GM19438 (cell line): ENCODE measurements around the gene CAMLG.

Experiments
- ATAC-seq: cut with Tn5 transposase; IDR thresholded peaks from one replicate; pipeline ENCODE4 v1.9.1; 2021; ENCODE audit warnings: low read depth; ENCODE audit not compliant: unreplicated experiment

Gene CAMLG

DNA sequence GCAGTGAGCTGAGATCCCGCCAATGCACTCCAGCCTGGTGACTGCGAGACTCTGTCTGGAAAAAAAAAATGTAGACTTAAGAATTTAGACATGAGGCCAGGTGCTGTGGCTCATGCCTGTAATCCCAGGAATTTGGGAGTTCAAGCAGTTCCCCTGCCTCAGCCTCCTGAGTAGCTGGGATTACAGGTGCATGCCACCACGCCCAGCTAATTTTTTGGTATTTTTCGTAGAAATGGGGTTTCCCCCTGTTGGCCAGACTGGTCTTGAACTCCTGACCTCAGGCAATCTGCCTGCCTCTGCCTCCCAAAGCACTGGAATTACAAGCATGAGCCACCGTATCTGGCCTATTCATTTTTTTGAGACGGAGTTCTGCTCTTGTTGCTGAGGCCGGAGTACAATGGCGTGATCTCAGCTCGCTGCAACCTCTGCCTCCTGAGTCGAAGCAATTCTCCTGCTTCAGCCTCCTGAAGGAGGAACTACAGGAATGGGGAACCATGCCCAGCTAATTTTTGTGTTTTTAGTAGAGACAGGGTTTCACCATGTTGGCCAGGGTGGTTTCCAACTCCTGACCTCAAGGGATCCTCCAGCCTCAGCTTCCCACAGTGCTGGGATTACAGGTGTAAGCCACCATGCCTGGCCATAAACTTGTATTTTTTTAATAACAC is 34.2 kb downstream of the CAMLG start:
- no peak for ATAC-seq

DNA sequence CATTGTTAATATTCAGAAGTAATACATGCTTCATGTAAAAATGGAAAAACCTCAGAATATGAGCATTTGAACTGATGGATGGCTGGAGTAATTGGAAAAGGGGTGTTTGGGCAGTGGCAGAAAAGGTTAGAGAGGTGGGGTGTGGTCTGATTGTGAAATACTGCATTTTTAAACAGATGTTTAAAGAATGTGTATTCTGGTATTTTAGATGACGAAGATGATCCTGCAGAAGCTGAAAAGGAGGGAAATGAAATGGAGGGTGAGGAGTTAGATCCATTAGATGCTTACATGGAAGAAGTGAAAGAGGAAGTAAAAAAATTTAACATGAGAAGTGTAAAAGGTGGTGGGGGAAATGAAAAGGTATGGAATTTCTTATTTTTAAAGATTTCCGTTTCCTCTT is 39.0 kb downstream of the CAMLG start:
- ATAC-seq, result no peak

DNA sequence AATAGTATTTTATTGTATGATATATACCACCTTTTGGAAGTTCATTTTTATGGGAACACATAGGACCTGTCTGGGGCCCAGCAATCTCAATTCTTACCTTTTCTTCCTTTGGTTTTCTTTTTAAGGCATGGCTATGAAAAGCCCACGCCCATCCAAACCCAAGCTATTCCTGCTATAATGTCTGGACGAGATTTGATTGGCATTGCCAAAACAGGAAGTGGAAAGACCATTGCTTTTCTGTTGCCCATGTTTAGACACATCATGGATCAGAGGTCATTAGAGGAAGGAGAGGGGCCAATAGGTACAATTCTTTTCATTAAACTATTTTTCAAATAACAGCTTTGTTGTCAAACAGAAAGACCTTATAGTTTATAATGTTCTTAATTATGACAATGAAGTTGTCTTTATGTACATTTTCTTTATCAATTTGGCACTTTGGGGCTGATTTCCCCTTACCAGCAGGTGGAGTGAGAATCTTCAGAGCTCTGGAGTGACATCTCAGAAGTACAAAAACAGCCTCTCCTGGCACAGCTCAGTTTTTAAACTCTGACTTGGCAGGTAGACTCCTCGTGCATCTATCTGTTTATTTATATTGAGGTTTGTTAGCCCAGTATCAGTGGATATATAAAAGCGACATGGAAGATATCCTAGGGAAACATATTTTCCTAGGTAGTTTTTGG is 46.0 kb downstream of the CAMLG start:
- ATAC-seq, result no peak

DNA sequence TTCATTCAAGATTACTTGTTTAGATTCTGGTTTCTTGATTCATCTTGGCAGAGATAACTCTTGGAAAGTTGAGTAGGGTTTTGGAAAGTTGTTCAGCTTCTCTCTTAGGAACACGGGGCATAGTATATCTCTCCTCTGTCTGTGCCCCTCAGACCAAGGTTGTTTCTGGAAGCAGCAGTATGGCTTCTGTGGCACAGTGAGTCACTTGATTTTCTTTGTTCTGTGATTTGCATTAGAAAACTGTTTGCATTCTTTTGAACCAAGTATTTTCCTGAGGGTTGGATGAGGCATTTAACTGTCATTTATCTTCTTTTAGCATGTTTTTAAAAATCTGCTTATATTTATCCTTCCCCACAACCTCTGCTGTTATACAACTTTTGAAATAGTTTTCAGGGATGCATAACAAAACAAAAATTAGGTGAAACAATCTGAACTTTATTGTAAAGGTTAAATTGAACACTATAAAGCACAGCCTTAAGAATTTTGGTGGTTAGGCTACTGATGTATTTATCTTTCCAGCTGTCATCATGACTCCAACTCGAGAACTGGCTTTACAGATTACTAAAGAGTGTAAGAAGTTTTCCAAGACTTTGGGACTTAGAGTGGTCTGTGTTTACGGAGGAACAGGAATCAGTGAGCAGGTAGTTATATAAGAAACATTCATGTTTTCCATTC is 46.7 kb downstream of the CAMLG start:
- no peak for ATAC-seq

DNA sequence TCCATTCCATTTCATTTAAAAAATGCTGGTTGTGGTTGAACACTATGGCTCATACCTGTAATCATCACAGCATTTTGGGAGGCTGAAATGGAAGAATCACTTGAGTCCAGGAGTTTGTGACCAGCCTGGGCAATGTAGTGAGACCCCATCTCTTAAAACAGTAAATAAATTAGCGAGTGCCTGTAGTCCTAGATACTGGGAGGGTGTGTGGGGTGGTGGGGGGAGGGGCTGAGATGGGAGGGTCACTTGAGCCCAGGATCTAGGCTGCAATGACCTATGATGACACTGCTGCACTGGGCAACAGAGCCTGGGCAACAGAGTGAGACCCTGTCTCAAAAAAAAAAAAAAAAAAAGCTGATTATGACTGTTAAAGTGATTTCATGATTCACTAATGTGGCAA is 49.3 kb downstream of the CAMLG start:
- no peak for ATAC-seq

DNA sequence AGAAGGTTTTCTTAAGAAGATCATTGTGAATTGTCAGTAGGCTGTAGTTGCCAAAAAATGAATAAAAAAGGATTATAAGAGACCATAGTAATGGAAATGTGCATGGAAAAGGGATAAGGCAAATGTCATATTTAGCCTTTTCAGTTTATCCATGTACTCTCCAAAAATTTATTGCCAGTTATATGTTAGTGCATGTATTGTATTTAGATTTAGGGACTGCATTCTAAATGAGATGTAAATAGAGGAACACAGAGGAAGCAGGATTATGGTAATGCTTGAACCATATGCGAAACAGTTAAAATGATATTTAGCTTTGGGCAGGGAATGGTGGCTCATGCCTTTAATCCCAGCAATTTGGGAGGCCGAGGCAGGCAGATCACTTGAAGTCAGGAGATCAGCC is 53.2 kb downstream of the CAMLG start:
- ATAC-seq, result no peak

DNA sequence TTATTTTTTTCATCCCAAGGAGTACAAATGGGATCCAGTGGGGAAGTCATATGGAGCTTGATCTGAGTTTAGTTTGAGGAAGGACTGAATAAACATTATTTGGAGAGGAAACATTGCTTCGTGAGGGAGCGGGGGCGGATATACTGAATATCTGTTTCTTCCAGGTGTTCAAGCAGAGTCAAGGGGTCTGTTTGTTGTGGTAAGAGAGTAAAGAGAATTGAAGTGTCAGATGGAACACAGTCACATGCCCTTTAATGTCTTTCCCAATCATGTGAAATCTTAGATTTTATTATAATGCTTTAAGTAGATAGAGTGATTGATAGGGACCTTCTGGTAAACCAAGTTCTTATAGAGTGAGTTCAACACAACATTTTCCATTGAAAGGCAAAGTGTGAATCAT is 53.9 kb downstream of the CAMLG start:
- ATAC-seq, result no peak

DNA sequence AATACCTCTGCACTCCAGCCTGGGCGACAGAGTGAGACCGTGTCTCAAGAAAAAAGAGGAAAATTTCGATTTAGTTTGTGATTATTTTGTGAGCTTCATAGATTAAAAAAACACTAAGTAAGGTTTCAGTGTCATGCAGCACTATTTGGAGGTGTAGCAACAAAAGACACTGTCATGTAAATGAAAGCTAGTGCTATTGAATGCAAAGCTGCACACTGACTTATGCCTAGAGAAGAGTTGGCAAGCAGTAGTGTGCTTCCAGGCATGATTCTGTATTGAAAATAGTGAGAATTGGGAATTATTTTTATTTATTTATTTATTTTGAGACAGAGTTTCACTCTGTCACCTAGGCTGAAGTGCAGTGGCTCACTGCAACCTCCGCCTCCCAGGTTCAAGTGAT is 54.8 kb downstream of the CAMLG start:
- no peak for ATAC-seq

DNA sequence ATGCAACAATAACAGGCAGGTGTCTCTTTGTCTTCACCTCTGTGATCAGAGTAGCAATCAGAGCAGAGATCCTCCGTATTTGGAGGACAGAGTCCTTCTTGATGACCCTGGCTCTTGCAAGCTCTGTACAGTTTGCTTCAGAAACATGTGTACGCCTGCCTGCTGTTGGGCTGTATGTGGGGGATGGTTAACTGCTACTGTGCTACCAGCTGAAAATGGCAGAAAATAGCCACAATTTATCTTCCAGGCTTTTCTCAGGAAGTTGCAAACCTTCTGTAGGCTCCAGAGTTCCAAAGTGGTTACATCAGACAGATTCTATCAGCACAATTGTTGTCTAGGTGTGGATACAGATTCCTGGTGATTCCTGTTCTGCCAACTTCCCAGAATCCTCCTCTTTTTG is 55.7 kb downstream of the CAMLG start:
- no peak for ATAC-seq

DNA sequence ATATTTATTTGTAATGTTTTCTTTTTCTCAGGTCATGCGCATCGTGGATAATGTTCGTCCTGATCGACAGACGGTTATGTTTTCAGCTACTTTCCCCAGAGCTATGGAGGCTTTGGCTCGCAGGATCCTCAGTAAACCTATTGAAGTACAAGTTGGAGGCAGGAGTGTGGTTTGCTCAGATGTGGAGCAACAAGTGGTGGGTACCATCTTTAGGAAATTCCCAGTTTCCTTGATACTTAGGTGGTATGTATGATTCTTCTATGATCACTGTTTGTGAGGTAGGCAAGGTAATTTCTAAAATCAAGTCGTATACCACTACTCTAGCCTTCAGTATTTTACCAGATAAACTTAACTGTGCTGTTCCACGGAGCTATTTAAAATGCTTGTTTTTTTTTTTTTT is 56.5 kb downstream of the CAMLG start:
- ATAC-seq, result no peak

DNA sequence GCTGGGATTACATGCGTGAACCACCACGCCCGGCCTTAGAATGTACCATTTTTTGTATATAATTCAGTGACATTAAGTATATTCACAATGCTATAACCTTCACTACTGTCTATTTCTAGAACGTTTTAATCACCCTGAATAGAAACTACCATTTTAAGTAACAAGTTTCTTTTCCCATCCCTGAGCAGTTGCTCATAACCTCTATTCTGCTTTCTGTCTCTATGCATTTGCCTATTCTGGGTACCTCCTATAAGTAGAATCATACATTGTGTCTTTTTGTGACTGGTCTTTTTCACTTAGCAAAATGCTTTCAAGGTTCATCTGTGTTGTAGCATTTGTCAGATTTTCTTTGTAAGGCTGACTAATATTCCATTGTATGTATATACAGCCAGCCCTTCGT is 60.1 kb downstream of the CAMLG start:
- ATAC-seq, result no peak
